Kidney (tissue), 14 donors: Measurements from ENCODE around the gene BAZ1A. TPM values are rescaled to one million over a fixed set of nuclear protein-coding genes. Genes with fewer than 3 reads are reported as not detected.

Experiments
- DNase-seq, 5 donors: peaks; one replicate each; pipeline ENCODE4 v3.0.0-alpha.2; 2013 to 2020
- FAIRE-seq: peaks from 2 replicates; lab custom pipeline; 2012; peaks lifted over from hg19 to GRCh38; lab: Jason Lieb, UNC
- H3K27ac ChIP-seq, 2 donors: one replicate each; pipeline ENCODE4 v1.7.0; 2013; ENCODE audit warnings: low read depth in 2 of 2, low read length in 2 of 2, inconsistent platforms in 1 of 2
- H3K27me3 ChIP-seq: one replicate; pipeline ENCODE4 v1.7.1; 2013; ENCODE audit warnings: low read length, inconsistent platforms; ENCODE audit not compliant: control insufficient read depth, insufficient read depth
- H3K36me3 ChIP-seq, 3 donors: one replicate each; pipeline versions ENCODE4 v1.7.0 to v1.7.1; 2013; ENCODE audit warnings: low read length in 3 of 3, control low read depth in 1 of 3, inconsistent platforms in 1 of 3; ENCODE audit not compliant: insufficient read depth in 3 of 3, control insufficient read depth in 2 of 3
- H3K4me1 ChIP-seq, 3 donors: one replicate each; pipeline versions ENCODE4 v1.7.0 to v1.7.1; 2013; ENCODE audit warnings: low read length in 3 of 3, inconsistent platforms in 1 of 3, low read depth in 1 of 3; ENCODE audit not compliant: control insufficient read depth in 2 of 3, insufficient read depth in 2 of 3
- H3K4me3 ChIP-seq, 3 donors: one replicate each; pipeline versions ENCODE4 v1.7.0 to v1.8.1; 2013; ENCODE audit warnings: low read length in 3 of 3, control low read depth in 1 of 3, inconsistent platforms in 1 of 3
- H3K9ac ChIP-seq, 3 donors: one replicate each; pipeline versions ENCODE4 v1.7.0 to v1.7.1; 2013; ENCODE audit warnings: low read length in 3 of 3, control low read depth in 1 of 3, inconsistent platforms in 1 of 3
- H3K9me3 ChIP-seq, 3 donors: one replicate each; pipeline versions ENCODE4 v1.7.0 to v1.7.1; 2013; ENCODE audit warnings: low read length in 3 of 3, control low read depth in 1 of 3, inconsistent platforms in 1 of 3; ENCODE audit not compliant: control insufficient read depth in 2 of 3, insufficient read depth in 1 of 3
- intact Hi-C: fragments of 100-400 bp; cut with DNase I; formaldehyde crosslinking; loops from one replicate; pipeline ENCODE4 v1.11.1; 2022
- polyA plus RNA-seq: library from polyadenylated mRNA; stranded (reverse); fragments of 350-450 nt; fragmentation: Illumina TruSeq; extraction: RNeasy Lipid Tissue Mini Kit (QIAGEN cat#74804); gene quantifications from one replicate; pipeline ENCODE4 v1.2.3, GENCODE V29; 2014; ENCODE audit warnings: low read depth, low replicate concordance; ENCODE audit not compliant: insufficient read depth
- total RNA-seq: library from RNA; stranded (reverse); fragmentation: NEBNext Ultra II Directional; extraction: Animal tissue kit (Norgen Biotek cat#: 25700); gene quantifications from one replicate; pipeline ENCODE4 v1.2.1, GENCODE V29; 2021
- TF ChIP-seq, protein P1 (sequence below): IDR thresholded peaks from 3 replicates; pipeline ENCODE4 v1.5.1; 2012; ENCODE audit warnings: mild to moderate bottlenecking, moderate library complexity, borderline replicate concordance; ENCODE audit not compliant: insufficient read depth; ENCODE audit errors: extremely low read depth
- donor health status: control.
- donor health status: control.
- donor health status: control.
- donor health status: control.
- donor health status: control.
- donor health status: DM: yes; HTN: yes; CAD: no.
- donor health status: Normal renal cell carcinoma (clear cell type).

The BAZ1A gene
- total and polyA plus RNA-seq, 2 donors from 2014 or later: 3.1 to 20.8 TPM

DNA sequence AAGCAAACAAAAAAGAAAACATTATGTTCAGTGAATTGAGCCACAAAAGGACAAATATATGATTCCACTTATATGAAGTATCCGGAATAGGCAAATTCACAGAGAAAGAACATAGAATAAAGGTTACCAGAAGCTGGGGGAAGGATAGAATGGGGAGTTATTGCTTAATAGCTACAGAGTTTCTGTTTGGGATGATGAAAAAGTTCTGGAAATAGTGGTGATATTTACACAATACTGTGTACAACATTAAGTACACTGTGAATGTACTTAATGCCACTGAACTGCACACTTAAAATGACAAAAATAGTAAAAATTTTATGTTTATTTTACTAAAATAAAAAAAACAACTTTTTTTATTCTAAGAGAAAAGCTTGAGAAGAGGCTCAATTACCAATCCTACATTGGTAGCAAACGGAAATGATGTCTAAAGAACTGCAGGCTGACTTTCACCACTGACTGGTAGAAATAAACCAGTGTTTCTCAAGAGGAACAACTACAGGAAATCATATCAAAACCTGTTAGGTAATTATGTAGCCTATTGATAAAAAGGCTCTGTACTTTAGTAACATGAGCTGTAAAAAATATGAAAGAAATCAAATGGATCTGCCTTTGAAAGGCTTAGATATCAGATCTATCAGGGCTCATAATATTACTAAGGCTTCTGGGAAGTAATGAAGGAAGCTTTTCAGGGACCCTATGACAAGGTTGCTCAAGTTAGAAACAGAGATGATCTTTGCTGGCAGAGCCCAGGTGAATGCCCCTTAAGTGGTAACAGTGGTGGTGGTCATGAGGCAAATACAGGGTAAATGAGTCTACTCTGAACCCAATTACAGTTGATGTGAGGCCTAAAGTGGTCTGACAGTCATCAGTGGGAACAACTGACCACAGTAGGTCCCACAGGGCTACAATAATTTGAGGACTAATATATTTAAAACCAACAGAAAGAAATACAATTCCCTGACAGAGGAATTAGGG, 41.3 kb downstream of the BAZ1A start:
- H3K27me3 ChIP-seq: no peaks in the 10 kb centered on the region
- H3K4me3 ChIP-seq: no peak overlapping the region
- no peak overlapping the region for H3K9ac ChIP-seq
- no peaks in the 10 kb centered on the region for H3K9me3 ChIP-seq
- H3K4me1 ChIP-seq: no peaks in the 10 kb centered on the region
- no peaks in the 10 kb centered on the region for H3K36me3 ChIP-seq
- FAIRE-seq (no peak), DNase-seq (no peak)
- TF ChIP-seq, protein P1, sequence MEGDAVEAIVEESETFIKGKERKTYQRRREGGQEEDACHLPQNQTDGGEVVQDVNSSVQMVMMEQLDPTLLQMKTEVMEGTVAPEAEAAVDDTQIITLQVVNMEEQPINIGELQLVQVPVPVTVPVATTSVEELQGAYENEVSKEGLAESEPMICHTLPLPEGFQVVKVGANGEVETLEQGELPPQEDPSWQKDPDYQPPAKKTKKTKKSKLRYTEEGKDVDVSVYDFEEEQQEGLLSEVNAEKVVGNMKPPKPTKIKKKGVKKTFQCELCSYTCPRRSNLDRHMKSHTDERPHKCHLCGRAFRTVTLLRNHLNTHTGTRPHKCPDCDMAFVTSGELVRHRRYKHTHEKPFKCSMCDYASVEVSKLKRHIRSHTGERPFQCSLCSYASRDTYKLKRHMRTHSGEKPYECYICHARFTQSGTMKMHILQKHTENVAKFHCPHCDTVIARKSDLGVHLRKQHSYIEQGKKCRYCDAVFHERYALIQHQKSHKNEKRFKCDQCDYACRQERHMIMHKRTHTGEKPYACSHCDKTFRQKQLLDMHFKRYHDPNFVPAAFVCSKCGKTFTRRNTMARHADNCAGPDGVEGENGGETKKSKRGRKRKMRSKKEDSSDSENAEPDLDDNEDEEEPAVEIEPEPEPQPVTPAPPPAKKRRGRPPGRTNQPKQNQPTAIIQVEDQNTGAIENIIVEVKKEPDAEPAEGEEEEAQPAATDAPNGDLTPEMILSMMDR: no peak
- intact Hi-C loops: no loop called here
- no peak overlapping the region for H3K27ac ChIP-seq

DNA sequence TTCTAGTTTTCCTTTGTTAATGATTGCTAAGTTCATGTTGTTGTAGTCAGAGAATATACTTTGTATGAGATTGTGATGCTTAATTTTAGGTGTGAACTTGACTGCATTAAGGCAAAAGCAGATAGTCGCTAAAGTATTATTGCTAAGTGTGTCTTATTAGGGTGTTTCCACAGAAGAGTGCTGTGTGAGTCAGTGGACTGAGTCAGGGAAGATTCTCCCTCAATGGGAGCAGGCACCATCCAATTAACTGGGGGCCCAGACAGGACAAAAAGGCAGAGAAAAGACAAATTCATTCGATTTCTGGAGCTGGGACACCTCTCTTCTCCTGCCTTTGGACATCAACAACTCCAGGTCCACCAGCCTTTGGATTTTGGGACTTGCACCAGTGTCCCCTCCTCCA, 48.5 kb downstream of the BAZ1A start:
- TF ChIP-seq, protein P1: no peak
- DNase-seq: no peak
- H3K36me3 ChIP-seq: no peaks in the 10 kb centered on the region
- FAIRE-seq: no peak
- no peak overlapping the region for H3K9ac ChIP-seq
- no peak overlapping the region for H3K27ac ChIP-seq
- H3K4me1 ChIP-seq: no peaks in the 10 kb centered on the region
- H3K4me3 ChIP-seq: no peak overlapping the region
- H3K9me3 ChIP-seq: no peaks in the 10 kb centered on the region
- intact Hi-C loops: no loop called here
- H3K27me3 ChIP-seq: no peaks in the 10 kb centered on the region

DNA sequence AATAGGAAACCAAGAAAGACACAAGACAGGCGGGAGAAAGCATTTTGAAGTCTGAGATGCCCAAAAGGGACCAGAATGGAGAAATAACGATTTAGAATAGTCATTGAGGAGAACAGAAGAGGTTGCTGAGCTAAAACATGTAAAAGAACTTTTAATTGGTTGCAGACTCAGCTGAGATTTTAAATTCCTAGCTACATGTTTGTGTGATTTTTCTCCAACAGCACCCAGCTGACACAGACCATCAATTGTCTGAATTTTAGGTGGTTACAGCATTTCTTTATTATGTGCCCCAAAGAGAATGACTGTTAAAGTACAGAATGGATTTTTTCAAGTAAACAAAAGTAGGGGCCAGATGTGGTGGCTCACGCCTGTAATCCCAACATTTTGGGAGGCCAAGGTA, 50.3 kb downstream of the BAZ1A start:
- H3K36me3 ChIP-seq: no peaks in the 10 kb centered on the region

More for the DNA sequence above, 50.3 kb downstream of the BAZ1A start:
- Histone ChIP-seq H3K9me3 (no peaks in the 10 kb centered on the region), H3K9ac (no peak overlapping the region), H3K4me1 (no peaks in the 10 kb centered on the region), H3K27me3 (no peaks in the 10 kb centered on the region), H3K4me3 (no peak overlapping the region), H3K27ac (no peak overlapping the region)
- intact Hi-C loops: no loop called here
- no peak for DNase-seq
- TF ChIP-seq, protein P1: no peak
- FAIRE-seq: no peak
